Activated naive CD4-positive, alpha-beta T cell treated with anti-CD3 and anti-CD28 coated beads, Interleukin-2, amount 50 U/mL, for 24 hours (primary cell): Measurements from ENCODE around the gene ZNF668.

Experiments
- H3K27ac Mint-ChIP-seq: one replicate; pipeline ENCODE4 v1.8.0; 2021; ENCODE audit warnings: mild to moderate bottlenecking, mixed read lengths
- H3K27me3 Mint-ChIP-seq: one replicate; pipeline ENCODE4 v1.8.0; 2021; ENCODE audit warnings: mixed read lengths
- H3K36me3 Mint-ChIP-seq: one replicate; pipeline ENCODE4 v1.8.0; 2021; ENCODE audit warnings: mixed read lengths
- H3K4me1 Mint-ChIP-seq: one replicate; pipeline ENCODE4 v1.8.0; 2021; ENCODE audit warnings: mixed read lengths
- H3K4me3 Mint-ChIP-seq: one replicate; pipeline ENCODE4 v1.8.0; 2021; ENCODE audit warnings: mild to moderate bottlenecking, mixed read lengths
- H3K9me3 Mint-ChIP-seq: one replicate; pipeline ENCODE4 v1.8.0; 2021; ENCODE audit warnings: mixed read lengths

Gene ZNF668

DNA sequence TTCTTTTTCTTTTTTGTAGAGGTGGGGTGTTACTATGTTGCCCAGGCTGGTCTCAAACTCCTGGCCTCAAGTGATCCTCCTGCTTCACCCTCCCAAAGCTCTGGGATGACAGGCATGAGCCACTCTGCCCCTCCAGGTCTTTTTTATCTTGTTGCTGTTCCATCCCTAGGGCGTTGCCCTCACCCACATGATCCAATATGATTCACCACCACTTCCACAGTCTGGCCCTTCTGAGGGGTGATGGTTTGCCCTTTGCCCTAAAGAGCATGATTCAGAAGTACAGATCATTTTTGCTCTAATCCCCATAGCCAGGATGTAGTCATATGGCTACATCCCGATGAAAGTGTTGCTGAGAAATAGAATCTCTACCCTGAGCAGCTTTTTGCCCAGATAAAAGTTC, 21.9 kb downstream of the ZNF668 start:
- H3K4me1 Mint-ChIP-seq = no peaks in the 10 kb centered on the region
- H3K9me3 Mint-ChIP-seq = no peaks in the 10 kb centered on the region
- H3K27ac Mint-ChIP-seq = no peak overlapping the region
- no peaks in the 10 kb centered on the region for H3K36me3 Mint-ChIP-seq
- no peaks in the 10 kb centered on the region for H3K27me3 Mint-ChIP-seq
- H3K4me3 Mint-ChIP-seq = no peak overlapping the region

DNA sequence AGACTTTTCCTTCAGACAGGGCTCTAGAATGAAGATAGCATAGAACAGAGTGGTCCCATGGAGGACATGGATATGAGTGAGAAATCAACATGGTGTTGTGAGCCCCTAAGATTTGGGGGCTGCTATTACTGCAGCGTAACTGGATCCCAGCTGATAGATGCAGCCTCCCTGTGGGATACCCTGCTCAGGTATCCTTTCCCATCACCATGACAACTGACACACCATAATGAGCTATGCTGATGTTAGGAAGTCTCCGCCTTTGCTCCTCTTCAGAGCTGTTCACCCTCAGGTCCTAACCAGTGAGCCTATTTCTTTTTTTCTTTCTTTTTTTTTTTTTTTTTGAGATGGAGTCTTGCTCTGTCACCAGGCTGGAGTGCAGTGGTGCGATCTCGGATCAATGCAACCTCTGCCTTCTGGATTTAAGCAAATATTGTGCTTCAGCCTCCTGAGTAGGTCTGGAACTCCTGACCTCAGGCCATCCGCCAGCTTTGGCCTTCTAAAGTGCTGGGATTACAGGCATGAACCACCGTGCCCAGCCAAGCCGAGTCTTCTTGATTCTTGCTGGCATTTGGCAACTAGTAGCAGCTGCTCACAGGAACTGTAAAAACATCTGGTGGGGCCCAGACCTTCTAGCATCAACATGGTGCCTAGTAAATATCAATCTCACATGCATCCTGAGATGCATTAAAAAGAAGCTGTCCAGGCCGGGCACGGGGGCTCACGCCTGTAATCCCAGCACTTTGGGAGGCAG, 23.6 kb downstream of the ZNF668 start:
- Mint-ChIP-seq H3K9me3 (no peaks in the 10 kb centered on the region), H3K4me3 (no peak overlapping the region), H3K36me3 (no peaks in the 10 kb centered on the region), H3K4me1 (no peaks in the 10 kb centered on the region), H3K27ac (no peak overlapping the region), H3K27me3 (no peaks in the 10 kb centered on the region)

- Mint-ChIP-seq H3K4me1 (no peaks in the 10 kb centered on the region), H3K27me3 (no peaks in the 10 kb centered on the region), H3K27ac (no peak overlapping the region), H3K9me3 (no peaks in the 10 kb centered on the region), H3K4me3 (no peak overlapping the region), H3K36me3 (no peaks in the 10 kb centered on the region)
These were observed 30.1 kb downstream of the ZNF668 start for GRCh38 chr16:31043898-31044481.

- Mint-ChIP-seq H3K27ac (no peak overlapping the region), H3K4me3 (no peak overlapping the region), H3K27me3 (no peaks in the 10 kb centered on the region), H3K4me1 (no peaks in the 10 kb centered on the region), H3K36me3 (no peaks in the 10 kb centered on the region), H3K9me3 (no peaks in the 10 kb centered on the region)
These were observed 30.7 kb downstream of the ZNF668 start for GRCh38 chr16:31043352-31043751.

GRCh38 chr16:31042866-31043265, 31.2 kb downstream of the ZNF668 start:
- Mint-ChIP-seq H3K4me1 (no peaks in the 10 kb centered on the region), H3K27me3 (no peaks in the 10 kb centered on the region), H3K27ac (no peak overlapping the region), H3K36me3 (no peaks in the 10 kb centered on the region), H3K9me3 (no peaks in the 10 kb centered on the region), H3K4me3 (no peak overlapping the region)

DNA sequence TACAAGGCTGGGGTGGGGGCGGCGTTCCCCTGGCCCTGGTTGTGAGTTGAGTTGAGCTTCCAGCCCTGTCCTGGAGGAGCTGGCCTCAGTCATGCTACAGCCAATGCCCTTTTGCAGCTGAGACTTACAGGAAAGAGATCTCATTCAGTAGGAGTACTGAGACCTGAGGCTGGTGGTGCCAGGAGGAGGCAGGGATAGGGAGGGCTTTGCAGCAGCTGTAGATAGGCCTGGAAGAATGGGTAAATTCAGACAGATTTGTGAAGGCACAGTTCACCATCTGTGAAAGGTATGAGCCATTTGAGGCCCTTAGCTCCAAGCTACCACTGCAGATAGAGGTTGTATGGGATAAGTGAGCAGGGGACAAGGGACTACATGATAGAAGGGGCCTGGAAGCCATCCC, 35.0 kb downstream of the ZNF668 start:
- H3K27me3 Mint-ChIP-seq = no peaks in the 10 kb centered on the region
- H3K36me3 Mint-ChIP-seq = no peaks in the 10 kb centered on the region
- no peak overlapping the region for H3K4me3 Mint-ChIP-seq
- H3K27ac Mint-ChIP-seq = no peak overlapping the region
- H3K4me1 Mint-ChIP-seq = peaks cover 14% of the 10 kb centered on the region
- H3K9me3 Mint-ChIP-seq = no peaks in the 10 kb centered on the region

DNA sequence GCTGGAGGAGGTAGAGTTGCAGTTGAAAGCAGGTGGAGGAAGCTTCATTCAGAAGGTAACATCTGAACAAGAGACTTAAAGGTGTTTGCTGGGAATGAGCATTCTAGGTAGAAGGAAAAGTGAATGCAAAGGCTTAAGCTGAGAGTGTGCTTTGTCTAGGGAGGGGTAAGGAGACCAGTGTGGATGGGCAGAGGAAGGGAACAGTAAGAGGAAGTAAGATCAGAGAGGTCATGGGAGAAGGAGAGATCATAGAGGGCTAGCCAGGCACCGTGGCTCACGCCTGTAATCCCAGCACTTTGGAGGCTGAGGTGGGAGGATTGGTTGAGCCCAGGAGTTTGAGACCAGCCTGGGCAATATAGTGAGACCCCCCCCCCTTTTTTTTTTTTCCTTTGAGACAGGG, 37.3 kb downstream of the ZNF668 start:
- H3K27ac Mint-ChIP-seq = no peak overlapping the region
- H3K27me3 Mint-ChIP-seq = no peaks in the 10 kb centered on the region
- peaks cover 24% of the 10 kb centered on the region for H3K4me1 Mint-ChIP-seq
- H3K36me3 Mint-ChIP-seq = no peaks in the 10 kb centered on the region
- H3K4me3 Mint-ChIP-seq = no peak overlapping the region
- H3K9me3 Mint-ChIP-seq = no peaks in the 10 kb centered on the region

- no peaks in the 10 kb centered on the region for H3K9me3 Mint-ChIP-seq
- peaks cover 25% of the 10 kb centered on the region for H3K4me1 Mint-ChIP-seq
- H3K27me3 Mint-ChIP-seq = no peaks in the 10 kb centered on the region
- H3K36me3 Mint-ChIP-seq = no peaks in the 10 kb centered on the region
- H3K27ac Mint-ChIP-seq = peak overlapping the region; percentile 95
- H3K4me3 Mint-ChIP-seq = peak overlapping the region; percentile 95
These were observed 40.1 kb downstream of the ZNF668 start for GRCh38 chr16:31033709-31034492.

- H3K4me3 Mint-ChIP-seq = peak within 1 kb of the TSS; percentile 95
- H3K9me3 Mint-ChIP-seq = no peaks in the 10 kb centered on the region
- no peaks in the 10 kb centered on the region for H3K36me3 Mint-ChIP-seq
- no peaks in the 10 kb centered on the region for H3K27me3 Mint-ChIP-seq
- H3K4me1 Mint-ChIP-seq = peaks cover 25% of the 10 kb centered on the region
- peak within 1 kb of the TSS; percentile 95 for H3K27ac Mint-ChIP-seq
These were observed 41.0 kb downstream of the ZNF668 start, which contains the start of gene STX4 for GRCh38 chr16:31032736-31033708. TSS of gene STX4 (plus strand) at chr16:31033558. CDS start at chr16:31033806, 248 bp downstream.

DNA sequence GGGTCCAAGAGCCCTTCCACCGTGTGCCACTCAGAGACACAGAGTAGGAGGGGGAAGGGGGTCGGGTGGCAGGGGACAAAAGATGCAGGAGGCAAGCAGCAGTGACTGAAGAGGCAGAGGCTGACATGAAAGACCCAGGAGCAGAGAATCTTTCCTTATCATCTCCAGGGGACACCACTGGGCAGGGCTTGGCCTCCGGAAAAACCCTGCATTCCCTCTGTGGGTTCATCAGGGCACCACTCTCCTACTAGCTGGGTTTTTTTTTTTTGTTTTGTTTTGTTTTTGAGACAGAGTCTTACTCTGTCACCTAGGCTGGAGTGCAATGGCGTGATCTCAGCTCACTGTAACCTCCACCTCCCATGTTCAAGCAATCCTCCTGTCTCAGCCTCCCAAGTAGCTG, 42.8 kb downstream of the ZNF668 start:
- no peak overlapping the region for H3K4me3 Mint-ChIP-seq
- no peak overlapping the region for H3K27ac Mint-ChIP-seq

GRCh38 chr16:31029272-31029671, 44.8 kb downstream of the ZNF668 start:
- H3K27me3 Mint-ChIP-seq = no peaks in the 10 kb centered on the region
- H3K4me3 Mint-ChIP-seq = no peak overlapping the region
- peaks cover 13% of the 10 kb centered on the region for H3K4me1 Mint-ChIP-seq
- no peaks in the 10 kb centered on the region for H3K9me3 Mint-ChIP-seq
- H3K36me3 Mint-ChIP-seq = no peaks in the 10 kb centered on the region
- no peak overlapping the region for H3K27ac Mint-ChIP-seq

More for the DNA sequence above, 42.8 kb downstream of the ZNF668 start:
- no peaks in the 10 kb centered on the region for H3K9me3 Mint-ChIP-seq
- H3K36me3 Mint-ChIP-seq = no peaks in the 10 kb centered on the region
- H3K27me3 Mint-ChIP-seq = no peaks in the 10 kb centered on the region
- H3K4me1 Mint-ChIP-seq = peaks cover 19% of the 10 kb centered on the region

- Mint-ChIP-seq H3K4me3 (no peak overlapping the region), H3K9me3 (no peaks in the 10 kb centered on the region), H3K4me1 (no peaks in the 10 kb centered on the region), H3K36me3 (no peaks in the 10 kb centered on the region), H3K27me3 (no peaks in the 10 kb centered on the region), H3K27ac (no peak overlapping the region)
These were observed 48.7 kb downstream of the ZNF668 start for GRCh38 chr16:31025339-31025738.

GRCh38 chr16:31023627-31024226, 50.3 kb downstream of the ZNF668 start:
- Mint-ChIP-seq H3K9me3 (no peaks in the 10 kb centered on the region), H3K27me3 (no peaks in the 10 kb centered on the region), H3K27ac (peak overlapping the region; percentile 23), H3K36me3 (no peaks in the 10 kb centered on the region), H3K4me3 (no peak overlapping the region), H3K4me1 (no peaks in the 10 kb centered on the region)

DNA sequence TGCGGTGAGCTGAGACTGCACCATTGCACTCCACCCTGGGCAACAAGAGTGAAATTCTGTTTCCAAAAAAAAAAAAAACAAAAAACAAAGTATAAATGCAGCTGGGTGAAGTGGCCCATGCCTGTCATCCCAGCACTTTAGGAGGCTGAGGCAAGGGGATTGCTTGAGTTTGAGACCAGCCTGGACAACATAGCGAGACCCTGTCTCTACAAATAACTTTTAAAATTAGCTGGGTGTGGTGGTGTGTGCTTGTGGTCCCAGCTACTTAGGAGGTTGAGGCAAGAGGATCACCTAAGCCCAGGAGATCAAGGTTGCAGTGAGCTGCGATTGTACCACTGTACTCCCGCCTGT, 50.8 kb downstream of the ZNF668 start:
- Mint-ChIP-seq H3K4me3 (no peak overlapping the region), H3K27ac (no peak overlapping the region), H3K36me3 (no peaks in the 10 kb centered on the region), H3K27me3 (no peaks in the 10 kb centered on the region), H3K4me1 (no peaks in the 10 kb centered on the region), H3K9me3 (no peaks in the 10 kb centered on the region)
